PC-3 (cell line): ENCODE results near the gene MAP1LC3B. TPM values are rescaled to one million over a fixed set of nuclear protein-coding genes. Genes with fewer than 3 reads are reported as not detected.

Source experiments
- ATAC-seq: fragments of 200-7000 bp; cut with Tn5 transposase; 2 replicates; pipeline ENCODE4 v1.9.1; 2020; ENCODE audit warnings: mild to moderate bottlenecking, moderate library complexity
- BruUV-seq: library from RNA; stranded (reverse); fragments of 400-500 nt; replicated peaks from 2 replicates; lab custom pipeline; 2021; lab: Mats Ljungman, UMichigan
- CTCF ChIA-PET: fragments of 300-600 bp; sonication (Branson Sonifier 250); formaldehyde crosslinking; loops from one replicate; lab custom pipeline; 2022; ENCODE audit warnings: antibody characterized with exemption; lab: Charles Lee
- POLR2A ChIA-PET: fragments of 300-600 bp; sonication (Branson Sonifier 250); formaldehyde crosslinking; loops from one replicate; lab custom pipeline; 2022; ENCODE audit warnings: antibody characterized with exemption; ENCODE audit not compliant: unreplicated experiment; lab: Charles Lee
- DNase-seq: peaks from one replicate; pipeline ENCODE4 v3.0.0-alpha.2; 2015
- H2AFZ ChIP-seq: fragments of 300-600 bp; sonication (generic); 2 replicates; pipeline ENCODE4 v1.6.0; 2016; ENCODE audit warnings: antibody characterized with exemption, low read length
- H3F3A ChIP-seq: fragments of 300-600 bp; sonication (generic); one replicate; pipeline ENCODE4 v1.6.0; 2017; ENCODE audit warnings: antibody characterized with exemption, low read length, control low read depth, mild to moderate bottlenecking; ENCODE audit not compliant: unreplicated experiment
- H3K27ac ChIP-seq: fragments of 300-600 bp; sonication (generic); 2 replicates; pipeline ENCODE4 v1.5.1; 2016; ENCODE audit warnings: mild to moderate bottlenecking, low read length
- H3K27me3 ChIP-seq: fragments of 300-600 bp; sonication (generic); 2 replicates; pipeline ENCODE4 v1.6.1; 2016; ENCODE audit warnings: low read length, mixed read lengths
- H3K36me3 ChIP-seq: fragments of 300-600 bp; sonication (generic); 2 replicates; pipeline ENCODE4 v1.6.1; 2016; ENCODE audit warnings: low read depth, mixed run types, low read length, mixed read lengths
- H3K4me1 ChIP-seq: fragments of 300-600 bp; sonication (generic); 2 replicates; pipeline ENCODE4 v1.5.1; 2016; ENCODE audit warnings: low read length; ENCODE audit not compliant: insufficient read depth
- H3K4me2 ChIP-seq: fragments of 300-600 bp; sonication (generic); 2 replicates; pipeline ENCODE4 v1.6.0; 2016; ENCODE audit warnings: low read length
- H3K4me3 ChIP-seq: fragments of 300-600 bp; sonication (generic); 2 replicates; pipeline ENCODE4 v1.5.1; 2016; ENCODE audit warnings: mild to moderate bottlenecking, low read length, mixed read lengths
- H3K79me2 ChIP-seq: fragments of 300-600 bp; sonication (generic); 2 replicates; pipeline ENCODE4 v1.6.1; 2017; ENCODE audit warnings: low read length, mixed read lengths
- H3K9ac ChIP-seq: fragments of 300-600 bp; sonication (generic); 2 replicates; pipeline ENCODE4 v1.6.0; 2016; ENCODE audit warnings: mild to moderate bottlenecking, low read length
- H3K9me2 ChIP-seq: fragments of 300-600 bp; sonication (generic); replicated peaks from 2 replicates; pipeline ENCODE4 v1.6.1; 2016; ENCODE audit warnings: mixed run types, low read length, mixed read lengths
- H3K9me3 ChIP-seq: fragments of 300-600 bp; sonication (generic); 2 replicates; pipeline ENCODE4 v1.6.1; 2016; ENCODE audit warnings: low read length, mixed read lengths
- H4K20me1 ChIP-seq: fragments of 300-600 bp; sonication (generic); 2 replicates; pipeline ENCODE4 v1.6.1; 2016; ENCODE audit warnings: low read length, mixed read lengths
- CTCF ChIP-seq: fragments of 300-600 bp; sonication (generic); conservative IDR thresholded peaks from 2 replicates; pipeline ENCODE4 v1.5.1; 2017; ENCODE audit warnings: antibody characterized with exemption, low read depth, mild to moderate bottlenecking, low read length
- EZH2 ChIP-seq: fragments of 300-600 bp; sonication (generic); IDR thresholded peaks from one replicate; pipeline ENCODE4 v1.6.1; 2017; ENCODE audit warnings: antibody characterized with exemption, mild to moderate bottlenecking, low read length; ENCODE audit not compliant: unreplicated experiment
- EZH2phosphoT487 ChIP-seq: fragments of 300-600 bp; sonication (generic); IDR thresholded peaks from 2 replicates; pipeline ENCODE4 v1.6.1; 2018; ENCODE audit warnings: mild to moderate bottlenecking, antibody characterized with exemption, low read length, borderline replicate concordance
- intact Hi-C: fragments of 100-400 bp; cut with micrococcal nuclease; formaldehyde crosslinking; loops from 2 replicates; pipeline ENCODE4 v1.9.0; 2023
- total RNA-seq: library from RNA; depleted of rRNA; stranded (reverse); fragments of >200 nt; gene quantifications from 2 replicates; pipeline ENCODE4 v1.2.3, GENCODE V29; 2014

The MAP1LC3B gene
- total RNA-seq, 1 experiment from 2014 or later: 11.9 TPM

- Histone ChIP-seq H2AFZ (no peak overlapping the region), H3K9ac (no peak overlapping the region), H3K36me3 (peaks cover 8% of the 10 kb centered on the region; the same call in 1 of the 2 replicates), H3F3A (no peaks in the 10 kb centered on the region), H3K9me2 (no peaks in the 10 kb centered on the region), H3K9me3 (no peaks in the 10 kb centered on the region), H4K20me1 (0 out of 2 replicates have a peak, but pooled peaks cover 3% of the 10 kb centered on the region), H3K79me2 (no peaks in the 10 kb centered on the region), H3K27ac (no peak overlapping the region), H3K4me2 (no peak overlapping the region), H3K4me3 (no peak overlapping the region), H3K27me3 (no peaks in the 10 kb centered on the region), H3K4me1 (peaks cover 18% of the 10 kb centered on the region)
- intact Hi-C loops: no loop called here
- DNase-seq: no peak
- TF ChIP-seq CTCF: no peak
- no peak for TF ChIP-seq EZH2phosphoT487
- ChIA-PET POLR2A (no interaction called here), CTCF (no interaction called here)
- ATAC-seq: no peak
- no TSS peak for BruUV-seq
These were observed 50.9 kb downstream of the MAP1LC3B start for GRCh38 chr16:87443016-87443415.

- POLR2A ChIA-PET: no interaction called here
- H3K36me3 ChIP-seq: peaks cover 8% of the 10 kb centered on the region; the same call in 1 of the 2 replicates
- H3K4me3 ChIP-seq: no peak overlapping the region
- H3K9me2 ChIP-seq: no peaks in the 10 kb centered on the region
- H2AFZ ChIP-seq: no peak overlapping the region
- no peak for ATAC-seq
- H3K27me3 ChIP-seq: no peaks in the 10 kb centered on the region
- no TSS peak for BruUV-seq
- TF ChIP-seq EZH2phosphoT487 (no peak), EZH2 (no peak)
- no peak overlapping the region for H3K9ac ChIP-seq
- CTCF ChIA-PET: no interaction called here
- no peaks in the 10 kb centered on the region for H3K79me2 ChIP-seq
- no peaks in the 10 kb centered on the region for H3F3A ChIP-seq
- H3K27ac ChIP-seq: no peak overlapping the region
- peaks cover 10% of the 10 kb centered on the region; the same call in 1 of the 2 replicates for H3K4me1 ChIP-seq
- H3K4me2 ChIP-seq: no peak overlapping the region
- H4K20me1 ChIP-seq: no peaks in the 10 kb centered on the region
- DNase-seq: no peak
- H3K9me3 ChIP-seq: no peaks in the 10 kb centered on the region
- intact Hi-C loops: no loop called here
These were observed 51.8 kb downstream of the MAP1LC3B start for GRCh38 chr16:87443964-87444363.

- H3K9me3 ChIP-seq: no peaks in the 10 kb centered on the region
- no peak overlapping the region for H2AFZ ChIP-seq
- no peak overlapping the region for H3K27ac ChIP-seq
- H3K36me3 ChIP-seq: peaks cover 8% of the 10 kb centered on the region; the same call in 1 of the 2 replicates
- no peaks in the 10 kb centered on the region for H3K79me2 ChIP-seq
- H3K4me3 ChIP-seq: no peak overlapping the region
- intact Hi-C loops: no loop called here
- H4K20me1 ChIP-seq: no peaks in the 10 kb centered on the region
- POLR2A ChIA-PET: interaction anchor here (0.7 kb wide), 1 partner anchor 149 kb away, joined by 22 read pairs; no protein-coding TSS in a partner anchor
- TF ChIP-seq EZH2 (no peak), CTCF (no peak), EZH2phosphoT487 (no peak)
- no peaks in the 10 kb centered on the region for H3K27me3 ChIP-seq
- CTCF ChIA-PET: no interaction called here
- DNase-seq (no peak), ATAC-seq (no peak)
- H3K9me2 ChIP-seq: no peaks in the 10 kb centered on the region
- H3K4me2 ChIP-seq: no peak overlapping the region
- H3K9ac ChIP-seq: no peak overlapping the region
- H3K4me1 ChIP-seq: peaks cover 8% of the 10 kb centered on the region; the same call in 1 of the 2 replicates
- BruUV-seq: no TSS peak
- no peaks in the 10 kb centered on the region for H3F3A ChIP-seq
These were observed 53.4 kb downstream of the MAP1LC3B start for GRCh38 chr16:87445486-87445885.
